GM12878 (cell line): ENCODE measurements around the gene NUP210L. TPM values are rescaled to one million over a fixed set of nuclear protein-coding genes. Genes with fewer than 3 reads are reported as not detected.
A peak's percentile ranks its signal among the peaks of the same experiment; 100 is the strongest.

Experiments
- ATAC-seq: fragments of 200-7000 bp; cut with Tn5 transposase; 3 replicates; pipeline ENCODE4 v1.9.1; 2020; ENCODE audit warnings: mild to moderate bottlenecking, moderate library complexity
- BruUV-seq: library from RNA; stranded (reverse); fragments of 400-500 nt; replicated peaks from 2 replicates; lab custom pipeline; 2021; lab: Mats Ljungman, UMichigan
- CTCF ChIA-PET: fragments of 300-600 bp; sonication (Branson Sonifier 250); formaldehyde crosslinking; extraction: SDS; loops from one replicate; lab custom pipeline; 2021; ENCODE audit warnings: inconsistent platforms; lab: Yijun Ruan, JAX
- POLR2A ChIA-PET: fragments of 350-600 bp; formaldehyde crosslinking; extraction: SDS; loops from one replicate; lab custom pipeline; 2021; ENCODE audit warnings: inconsistent platforms; lab: Charles Lee
- RAD21 ChIA-PET: fragments of 300-600 bp; sonication (Branson Sonifier 250); formaldehyde crosslinking; loops from one replicate; lab custom pipeline; 2023; ENCODE audit warnings: antibody characterized with exemption; ENCODE audit not compliant: unreplicated experiment; lab: Charles Lee
- SMC1A ChIA-PET: fragments of 300-600 bp; sonication (Branson Sonifier 250); formaldehyde crosslinking; loops from one replicate; lab custom pipeline; 2023; ENCODE audit not compliant: unreplicated experiment, uncharacterized antibody; lab: Charles Lee
- DNase-seq: peaks from one replicate; pipeline ENCODE4 v3.0.0-alpha.2; 2011; ENCODE audit warnings: low read depth, low spot score
- FAIRE-seq: peaks from 3 replicates; lab custom pipeline; 2011; peaks lifted over from hg19 to GRCh38; lab: Jason Lieb, UNC
- H2AFZ ChIP-seq: 2 replicates; pipeline ENCODE4 v1.6.0; 2011; ENCODE audit warnings: low read depth, low read length, control low read depth; ENCODE audit not compliant: control insufficient read depth
- H3K27ac ChIP-seq: 2 replicates; pipeline ENCODE4 v1.5.1; 2011; ENCODE audit warnings: control low read depth; ENCODE audit not compliant: control insufficient read depth, insufficient read depth
- H3K27me3 ChIP-seq, 2 experiments: replicated peaks in 1 of 2; 2 replicates each; pipeline versions ENCODE4 v1.6.0 to v1.6.1; 2011; ENCODE audit warnings: low read length in 1 of 2; ENCODE audit not compliant: control insufficient read depth in 2 of 2, insufficient read depth in 2 of 2
- H3K36me3 ChIP-seq, 2 experiments: 2 replicates each; pipeline ENCODE4 v1.5.1; 2011; ENCODE audit warnings: low read length in 1 of 2; ENCODE audit not compliant: control insufficient read depth in 2 of 2, insufficient read depth in 2 of 2
- H3K4me1 ChIP-seq: 2 replicates; pipeline ENCODE4 v1.6.1; 2011; ENCODE audit warnings: mild to moderate bottlenecking, low read length, moderate library complexity, mixed read lengths; ENCODE audit not compliant: control insufficient read depth, insufficient read depth
- H3K4me2 ChIP-seq: 2 replicates; pipeline ENCODE4 v1.6.0; 2011; ENCODE audit warnings: control low read depth; ENCODE audit not compliant: control insufficient read depth, insufficient read depth
- H3K4me3 ChIP-seq: fragments of 200-600 bp; sonication (generic); 2 replicates; pipeline ENCODE4 v1.5.1; 2016
- H3K79me2 ChIP-seq: 2 replicates; pipeline ENCODE4 v1.6.0; 2011; ENCODE audit warnings: low read length; ENCODE audit not compliant: control insufficient read depth, insufficient read depth
- H3K9ac ChIP-seq: 2 replicates; pipeline ENCODE4 v1.8.0; 2011; ENCODE audit warnings: low read length, control low read depth, mixed read lengths; ENCODE audit not compliant: control insufficient read depth, insufficient read depth
- H3K9me3 ChIP-seq: replicated peaks from 3 replicates; pipeline ENCODE4 v1.5.1; 2011; ENCODE audit warnings: mild to moderate bottlenecking, low read length; ENCODE audit not compliant: control insufficient read depth, insufficient read depth
- H4K20me1 ChIP-seq: 2 replicates; pipeline ENCODE4 v1.6.0; 2011; ENCODE audit not compliant: control insufficient read depth, insufficient read depth
- CEBPB ChIP-seq, 2 experiments: fragments of 150-350 bp in 1 of 2; IDR thresholded peaks; 2 replicates each; pipeline ENCODE4 v1.6.1; 2012 to 2014; ENCODE audit warnings: low read depth in 2 of 2, low read length in 2 of 2, borderline replicate concordance in 1 of 2, inconsistent platforms in 1 of 2
- CHD2 ChIP-seq: IDR thresholded peaks from 2 replicates; pipeline ENCODE4 v1.6.1; 2011; ENCODE audit warnings: low read depth, low read length, improper control_type of control experiment, borderline replicate concordance
- EGR1 ChIP-seq, 2 experiments: IDR thresholded peaks; 1 replicate in 1 of 2; 2 replicates in 1 of 2; pipeline ENCODE4 v1.6.1; 2011 to 2012; ENCODE audit warnings: low read depth in 2 of 2, low read length in 2 of 2, borderline replicate concordance in 1 of 2, mild to moderate bottlenecking in 1 of 2, moderate library complexity in 1 of 2
- FOXK2 ChIP-seq: fragments of 450-650 bp; IDR thresholded peaks from 2 replicates; pipeline ENCODE4 v1.6.1; 2017; ENCODE audit warnings: mild to moderate bottlenecking, moderate library complexity
- MEF2A ChIP-seq: IDR thresholded peaks from 2 replicates; pipeline ENCODE4 v1.6.1; 2011; ENCODE audit warnings: low read depth, mild to moderate bottlenecking, low read length, moderate library complexity; ENCODE audit not compliant: insufficient read depth
- NR2C2 ChIP-seq: IDR thresholded peaks from 2 replicates; pipeline ENCODE4 v1.6.1; 2011; ENCODE audit warnings: borderline replicate concordance, low read depth; ENCODE audit not compliant: control insufficient read depth, insufficient read length
- RB1 ChIP-seq: fragments of 450-650 bp; formaldehyde crosslinking; IDR thresholded peaks from 2 replicates; pipeline ENCODE4 v1.6.1; 2017; ENCODE audit warnings: mild to moderate bottlenecking, borderline replicate concordance
- SMC3 ChIP-seq: IDR thresholded peaks from 2 replicates; pipeline ENCODE4 v1.6.1; 2011; ENCODE audit warnings: low read length, improper control_type of control experiment, borderline replicate concordance
- SREBF1 ChIP-seq: IDR thresholded peaks from 2 replicates; pipeline ENCODE4 v1.6.1; 2012; ENCODE audit warnings: mild to moderate bottlenecking, low read length
- TCF12 ChIP-seq: IDR thresholded peaks from 2 replicates; pipeline ENCODE4 v1.6.1; 2011; ENCODE audit warnings: low read depth, mild to moderate bottlenecking, low read length
- ZNF207 ChIP-seq: fragments of 450-650 bp; IDR thresholded peaks from 2 replicates; pipeline ENCODE4 v1.6.1; 2014; ENCODE audit warnings: antibody characterized with exemption, mild to moderate bottlenecking, borderline replicate concordance
- WGBS: methylation state at CpG from one replicate; pipeline ENCODE4 v1.1.6; 2016; ENCODE audit warnings: low lambda C conversion rate; ENCODE audit not compliant: insufficient replicate concordance, insufficient coverage; ENCODE audit errors: missing lambda C conversion rate; 5-methylcytosine and 5-hydroxymethylcytosine counted together
- in situ Hi-C: fragments of 300-500 bp; cut with MboI; formaldehyde crosslinking; loops from 9 replicates; pipeline ENCODE4 v1.14.3; 2018; ENCODE audit warnings: mixed read lengths
- intact Hi-C: fragments of 100-400 bp; cut with micrococcal nuclease; formaldehyde crosslinking; loops from one replicate; pipeline ENCODE4 v1.14.2; 2022; ENCODE audit not compliant: unreplicated experiment
- polyA plus RNA-seq, 11 experiments: library from polyadenylated mRNA; depleted of rRNA in 4 of 11; unstranded in 6 of 11; stranded (reverse) in 5 of 11; fragments of >200 nt; fragmentation: Nextera tagmentation in 4 of 11; fragmentation: Illumina TruSeq in 1 of 11; extraction: Ambion mirVana in 4 of 11; extraction: Trizol in 1 of 11; gene quantifications; 1 replicate in 1 of 11; 2 replicates in 10 of 11; pipeline versions ENCODE4 v1.2.1 to v1.2.3, GENCODE V29; 2011 to 2016; ENCODE audit warnings: inconsistent platforms in 2 of 11, missing spikeins in 2 of 11, low read depth in 1 of 11
- total RNA-seq, 4 experiments: library from RNA; depleted of rRNA in 3 of 4; stranded (reverse); fragments of >200 nt in 3 of 4; fragmentation: Illumina TruSeq in 1 of 4; extraction: Trizol in 1 of 4; gene quantifications; 2 replicates each; pipeline versions ENCODE4 v1.2.1 to v1.2.3, GENCODE V29; 2013 to 2021
- TF ChIP-seq, protein P1 (sequence below), 3 experiments: IDR thresholded peaks in 2 of 3; conservative IDR thresholded peaks in 1 of 3; 2 replicates each; pipeline ENCODE4 v1.5.1; 2011; ENCODE audit warnings: low read depth in 3 of 3, low read length in 3 of 3, mild to moderate bottlenecking in 3 of 3, control low read depth in 2 of 3, moderate library complexity in 2 of 3, inconsistent platforms in 1 of 3, mixed read lengths in 1 of 3; ENCODE audit not compliant: control insufficient read depth in 2 of 3, insufficient read depth in 1 of 3; ENCODE audit errors: extremely low read depth in 1 of 3
- TF ChIP-seq, protein P2 (sequence below): fragments of 450-650 bp; IDR thresholded peaks from 2 replicates; pipeline ENCODE4 v1.6.1; 2017; ENCODE audit warnings: mild to moderate bottlenecking, moderate library complexity
- TF ChIP-seq, protein P3 (sequence below): IDR thresholded peaks from 2 replicates; pipeline ENCODE4 v1.6.1; 2011; ENCODE audit warnings: mild to moderate bottlenecking, low read depth, low read length, moderate library complexity; ENCODE audit not compliant: insufficient replicate concordance

Gene NUP210L
- total and polyA plus RNA-seq, 10 of the 15 experiments (the other 5 are each of a cell fraction or from before 2014, with no cell fraction given): 0.04 to 0.08 (median 0.07) TPM; not detected in 7

DNA sequence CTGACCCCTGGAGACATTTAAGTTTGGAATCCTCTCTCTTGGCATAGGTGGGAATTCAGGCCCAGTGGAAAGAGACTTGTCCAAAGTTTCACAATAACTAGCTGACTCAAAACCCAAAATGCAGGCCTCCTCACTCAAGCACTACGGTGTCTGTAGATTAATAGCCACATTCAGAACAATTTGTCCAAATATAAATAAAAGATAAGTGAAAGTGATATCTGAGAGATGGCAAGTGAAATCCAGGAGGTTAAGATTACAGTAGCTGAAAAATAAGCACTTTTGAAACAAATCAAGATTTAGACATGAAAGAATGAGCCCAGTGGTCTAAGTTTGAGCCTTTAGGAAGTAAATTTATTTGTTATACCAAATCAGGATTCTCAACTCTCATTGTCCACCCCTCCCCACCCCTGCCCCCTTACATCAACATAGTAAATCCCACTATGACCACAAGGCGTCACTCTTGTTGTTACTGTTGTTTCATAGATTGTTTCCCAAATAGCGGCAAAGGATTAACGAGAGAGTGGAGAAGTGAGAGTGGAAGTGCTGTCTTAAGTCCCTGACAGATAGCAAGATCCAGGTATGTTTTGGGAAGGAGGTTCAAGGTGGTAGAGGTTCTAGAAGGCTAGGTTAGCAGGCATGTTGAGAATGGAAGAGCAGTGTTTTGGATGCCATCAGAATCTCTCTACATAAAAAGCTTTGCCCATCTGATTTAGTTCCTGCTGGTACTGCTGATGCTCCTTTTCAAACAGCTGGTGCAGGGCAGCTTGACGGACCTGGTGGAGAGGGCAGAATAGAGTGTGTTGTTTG is 44.1 kb upstream of the NUP210L start:
- WGBS: 11% methylated on average over 5 of the region's 5 CpGs
- CTCF ChIA-PET: interaction anchor here (0.6 to 3.4 kb wide), 32 partner anchors 9 to 348 kb away, joined by 3 to 54 read pairs (median 5); partner anchors contain the start of genes HAX1 and UBAP2L
- peak overlapping the region; percentile 51 for H2AFZ ChIP-seq
- H3K36me3 ChIP-seq: no peaks in the 10 kb centered on the region; a peak in 1 of 4 replicates
- no peaks in the 10 kb centered on the region; a peak in 1 of 4 replicates for H3K27me3 ChIP-seq
- ATAC-seq (peak; percentile 87), FAIRE-seq (peak; percentile 13), DNase-seq (no peak)
- H3K4me2 ChIP-seq: peak overlapping the region; percentile 4; the same call in 1 of the 2 replicates
- H4K20me1 ChIP-seq: no peaks in the 10 kb centered on the region
- intact Hi-C loops: loop anchor here (1.0 kb wide), 2 partner anchors 73 to 136 kb away; partner anchors contain the start of gene HAX1
- no peak overlapping the region for H3K4me3 ChIP-seq
- no TSS peak for BruUV-seq
- POLR2A ChIA-PET: interaction anchor here (0.6 to 1.3 kb wide), 3 partner anchors 20 to 87 kb away, joined by 3 to 7 read pairs (median 4); partner anchors contain the start of gene HAX1
- RAD21 ChIA-PET: interaction anchor here (0.6 to 2.7 kb wide), 12 partner anchors 8 to 281 kb away, joined by 3 to 30 read pairs (median 4); partner anchors contain the start of gene HAX1
- no peaks in the 10 kb centered on the region for H3K9me3 ChIP-seq
- no peaks in the 10 kb centered on the region for H3K4me1 ChIP-seq
- H3K9ac ChIP-seq: no peak overlapping the region
- SMC1A ChIA-PET: interaction anchor here (0.7 to 4.8 kb wide), 19 partner anchors 8 to 281 kb away, joined by 3 to 48 read pairs (median 4); partner anchors contain the start of gene HAX1
- H3K27ac ChIP-seq: no peak overlapping the region
- in situ Hi-C loops: no loop called here
- no peaks in the 10 kb centered on the region for H3K79me2 ChIP-seq
- no peak for TF ChIP-seq TCF12
- TF ChIP-seq, protein P1, sequence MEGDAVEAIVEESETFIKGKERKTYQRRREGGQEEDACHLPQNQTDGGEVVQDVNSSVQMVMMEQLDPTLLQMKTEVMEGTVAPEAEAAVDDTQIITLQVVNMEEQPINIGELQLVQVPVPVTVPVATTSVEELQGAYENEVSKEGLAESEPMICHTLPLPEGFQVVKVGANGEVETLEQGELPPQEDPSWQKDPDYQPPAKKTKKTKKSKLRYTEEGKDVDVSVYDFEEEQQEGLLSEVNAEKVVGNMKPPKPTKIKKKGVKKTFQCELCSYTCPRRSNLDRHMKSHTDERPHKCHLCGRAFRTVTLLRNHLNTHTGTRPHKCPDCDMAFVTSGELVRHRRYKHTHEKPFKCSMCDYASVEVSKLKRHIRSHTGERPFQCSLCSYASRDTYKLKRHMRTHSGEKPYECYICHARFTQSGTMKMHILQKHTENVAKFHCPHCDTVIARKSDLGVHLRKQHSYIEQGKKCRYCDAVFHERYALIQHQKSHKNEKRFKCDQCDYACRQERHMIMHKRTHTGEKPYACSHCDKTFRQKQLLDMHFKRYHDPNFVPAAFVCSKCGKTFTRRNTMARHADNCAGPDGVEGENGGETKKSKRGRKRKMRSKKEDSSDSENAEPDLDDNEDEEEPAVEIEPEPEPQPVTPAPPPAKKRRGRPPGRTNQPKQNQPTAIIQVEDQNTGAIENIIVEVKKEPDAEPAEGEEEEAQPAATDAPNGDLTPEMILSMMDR (IDR thresholded peaks at IDR 0.05 in 2 of 3, conservative IDR thresholded peaks at IDR 0.05 in 1 of 3; ENCODE audit: control insufficient read depth in 2 of 3, extremely low read depth in 1 of 3, insufficient read depth in 1 of 3, low read depth in 3 of 3, low read length in 3 of 3): peak; percentile 61 to 71 (median 67)
- TF ChIP-seq, protein P2, sequence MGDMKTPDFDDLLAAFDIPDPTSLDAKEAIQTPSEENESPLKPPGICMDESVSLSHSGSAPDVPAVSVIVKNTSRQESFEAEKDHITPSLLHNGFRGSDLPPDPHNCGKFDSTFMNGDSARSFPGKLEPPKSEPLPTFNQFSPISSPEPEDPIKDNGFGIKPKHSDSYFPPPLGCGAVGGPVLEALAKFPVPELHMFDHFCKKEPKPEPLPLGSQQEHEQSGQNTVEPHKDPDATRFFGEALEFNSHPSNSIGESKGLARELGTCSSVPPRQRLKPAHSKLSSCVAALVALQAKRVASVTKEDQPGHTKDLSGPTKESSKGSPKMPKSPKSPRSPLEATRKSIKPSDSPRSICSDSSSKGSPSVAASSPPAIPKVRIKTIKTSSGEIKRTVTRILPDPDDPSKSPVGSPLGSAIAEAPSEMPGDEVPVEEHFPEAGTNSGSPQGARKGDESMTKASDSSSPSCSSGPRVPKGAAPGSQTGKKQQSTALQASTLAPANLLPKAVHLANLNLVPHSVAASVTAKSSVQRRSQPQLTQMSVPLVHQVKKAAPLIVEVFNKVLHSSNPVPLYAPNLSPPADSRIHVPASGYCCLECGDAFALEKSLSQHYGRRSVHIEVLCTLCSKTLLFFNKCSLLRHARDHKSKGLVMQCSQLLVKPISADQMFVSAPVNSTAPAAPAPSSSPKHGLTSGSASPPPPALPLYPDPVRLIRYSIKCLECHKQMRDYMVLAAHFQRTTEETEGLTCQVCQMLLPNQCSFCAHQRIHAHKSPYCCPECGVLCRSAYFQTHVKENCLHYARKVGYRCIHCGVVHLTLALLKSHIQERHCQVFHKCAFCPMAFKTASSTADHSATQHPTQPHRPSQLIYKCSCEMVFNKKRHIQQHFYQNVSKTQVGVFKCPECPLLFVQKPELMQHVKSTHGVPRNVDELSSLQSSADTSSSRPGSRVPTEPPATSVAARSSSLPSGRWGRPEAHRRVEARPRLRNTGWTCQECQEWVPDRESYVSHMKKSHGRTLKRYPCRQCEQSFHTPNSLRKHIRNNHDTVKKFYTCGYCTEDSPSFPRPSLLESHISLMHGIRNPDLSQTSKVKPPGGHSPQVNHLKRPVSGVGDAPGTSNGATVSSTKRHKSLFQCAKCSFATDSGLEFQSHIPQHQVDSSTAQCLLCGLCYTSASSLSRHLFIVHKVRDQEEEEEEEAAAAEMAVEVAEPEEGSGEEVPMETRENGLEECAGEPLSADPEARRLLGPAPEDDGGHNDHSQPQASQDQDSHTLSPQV: no peak
- TF ChIP-seq RB1: no peak
- no peak for TF ChIP-seq EGR1 (IDR thresholded peaks at IDR 0.05; ENCODE audit: borderline replicate concordance in 1 of 2, low read depth in 2 of 2, low read length in 2 of 2)
- TF ChIP-seq NR2C2: no peak
- no peak for TF ChIP-seq FOXK2
- TF ChIP-seq CHD2: no peak
- no peak for TF ChIP-seq CEBPB (IDR thresholded peaks at IDR 0.05; ENCODE audit: borderline replicate concordance in 1 of 2, low read depth in 2 of 2, low read length in 2 of 2)
- TF ChIP-seq SMC3: peak; percentile 63; the same call in 1 of the 2 replicates
- no peak for TF ChIP-seq MEF2A
- TF ChIP-seq, protein P3, sequence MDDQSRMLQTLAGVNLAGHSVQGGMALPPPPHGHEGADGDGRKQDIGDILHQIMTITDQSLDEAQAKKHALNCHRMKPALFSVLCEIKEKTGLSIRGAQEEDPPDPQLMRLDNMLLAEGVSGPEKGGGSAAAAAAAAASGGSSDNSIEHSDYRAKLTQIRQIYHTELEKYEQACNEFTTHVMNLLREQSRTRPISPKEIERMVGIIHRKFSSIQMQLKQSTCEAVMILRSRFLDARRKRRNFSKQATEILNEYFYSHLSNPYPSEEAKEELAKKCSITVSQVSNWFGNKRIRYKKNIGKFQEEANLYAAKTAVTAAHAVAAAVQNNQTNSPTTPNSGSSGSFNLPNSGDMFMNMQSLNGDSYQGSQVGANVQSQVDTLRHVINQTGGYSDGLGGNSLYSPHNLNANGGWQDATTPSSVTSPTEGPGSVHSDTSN: no peak
- TF ChIP-seq SREBF1: no peak
- no peak for TF ChIP-seq ZNF207
